ENCODE results near the gene ACER3. TPM values are rescaled to one million over a fixed set of nuclear protein-coding genes. Genes with fewer than 3 reads are reported as not detected.
"Not testable (repeated sequence)": the region's sequence is repeated elsewhere in the genome, so short reads cannot be mapped to it uniquely, and the experiment has no call there.

The ACER3 gene
- total RNA-seq, 1 donor from 2014 or later, result 17.3 TPM

GRCh38 chr11:76891793-76892192 lies 31.1 kb downstream of the ACER3 start:
- H3K9me3 Mint-ChIP-seq (ENCODE audit: unreplicated experiment), result no peaks in the 10 kb centered on the region
- no peak for DNase-seq (ENCODE audit: low spot score)
- H3K36me3 Mint-ChIP-seq (ENCODE audit: low read depth, unreplicated experiment), result no peaks in the 10 kb centered on the region
- no peaks in the 10 kb centered on the region for H3K27me3 Mint-ChIP-seq (ENCODE audit: unreplicated experiment)
- TF ChIP-seq CTCF (IDR thresholded peaks at IDR 0.05; ENCODE audit: unreplicated experiment), result no peak
- no peak overlapping the region for H3K4me3 Mint-ChIP-seq (ENCODE audit: unreplicated experiment)
- H3K27ac Mint-ChIP-seq (ENCODE audit: unreplicated experiment), result no peak overlapping the region
- H3K4me1 Mint-ChIP-seq (ENCODE audit: unreplicated experiment), result peaks cover 17% of the 10 kb centered on the region

- no peak for DNase-seq (ENCODE audit: low spot score)
- no peaks in the 10 kb centered on the region for H3K9me3 Mint-ChIP-seq (ENCODE audit: unreplicated experiment)
- peaks cover 17% of the 10 kb centered on the region for H3K4me1 Mint-ChIP-seq (ENCODE audit: unreplicated experiment)
- TF ChIP-seq CTCF (IDR thresholded peaks at IDR 0.05; ENCODE audit: unreplicated experiment), result no peak
- no peak overlapping the region for H3K4me3 Mint-ChIP-seq (ENCODE audit: unreplicated experiment)
- no peaks in the 10 kb centered on the region for H3K27me3 Mint-ChIP-seq (ENCODE audit: unreplicated experiment)
- no peaks in the 10 kb centered on the region for H3K36me3 Mint-ChIP-seq (ENCODE audit: low read depth, unreplicated experiment)
- no peak overlapping the region for H3K27ac Mint-ChIP-seq (ENCODE audit: unreplicated experiment)
These were observed 31.6 kb downstream of the ACER3 start for GRCh38 chr11:76892306-76892705.

GRCh38 chr11:76897233-76897632 lies 36.5 kb downstream of the ACER3 start:
- no peaks in the 10 kb centered on the region for H3K36me3 Mint-ChIP-seq (ENCODE audit: low read depth, unreplicated experiment)
- TF ChIP-seq CTCF (IDR thresholded peaks at IDR 0.05; ENCODE audit: unreplicated experiment), result no peak
- no peaks in the 10 kb centered on the region for H3K9me3 Mint-ChIP-seq (ENCODE audit: unreplicated experiment)
- H3K27me3 Mint-ChIP-seq (ENCODE audit: unreplicated experiment), result no peaks in the 10 kb centered on the region
- DNase-seq (ENCODE audit: low spot score), result no peak
- H3K27ac Mint-ChIP-seq (ENCODE audit: unreplicated experiment), result no peak overlapping the region
- no peak overlapping the region for H3K4me3 Mint-ChIP-seq (ENCODE audit: unreplicated experiment)
- H3K4me1 Mint-ChIP-seq (ENCODE audit: unreplicated experiment), result peaks cover 14% of the 10 kb centered on the region

GRCh38 chr11:76901144-76901543 lies 40.4 kb downstream of the ACER3 start:
- Mint-ChIP-seq H3K4me3 (ENCODE audit: unreplicated experiment) (no peak overlapping the region), H3K36me3 (ENCODE audit: low read depth, unreplicated experiment) (peaks cover 1% of the 10 kb centered on the region), H3K9me3 (ENCODE audit: unreplicated experiment) (no peaks in the 10 kb centered on the region), H3K4me1 (ENCODE audit: unreplicated experiment) (peaks cover 5% of the 10 kb centered on the region), H3K27me3 (ENCODE audit: unreplicated experiment) (no peaks in the 10 kb centered on the region), H3K27ac (ENCODE audit: unreplicated experiment) (no peak overlapping the region)
- no peak for TF ChIP-seq CTCF (IDR thresholded peaks at IDR 0.05; ENCODE audit: unreplicated experiment)
- no peak for DNase-seq (ENCODE audit: low spot score)

GRCh38 chr11:76901622-76902021 lies 40.9 kb downstream of the ACER3 start:
- H3K27ac Mint-ChIP-seq (ENCODE audit: unreplicated experiment); H3K4me3 Mint-ChIP-seq (ENCODE audit: unreplicated experiment): not testable (repeated sequence)

More at GRCh38 chr11:76901622-76902021, 40.9 kb downstream of the ACER3 start:
- not testable (repeated sequence) for H3K9me3 Mint-ChIP-seq (ENCODE audit: unreplicated experiment); DNase-seq (ENCODE audit: low spot score); H3K27me3 Mint-ChIP-seq (ENCODE audit: unreplicated experiment); H3K4me1 Mint-ChIP-seq (ENCODE audit: unreplicated experiment); H3K36me3 Mint-ChIP-seq (ENCODE audit: low read depth, unreplicated experiment)

Measured in endothelial cell (in vitro differentiated cells).